ENCODE data around the gene PORCN. TPM values are rescaled to one million over a fixed set of nuclear protein-coding genes. Genes with fewer than 3 reads are reported as not detected.
A peak's percentile ranks its signal among the peaks of the same experiment; 100 is the strongest.
"Not testable (repeated sequence)": the region's sequence is repeated elsewhere in the genome, so short reads cannot be mapped to it uniquely, and the experiment has no call there.

The PORCN gene
- total RNA-seq, 1 donor from 2014 or later = 9.4 TPM

DNA sequence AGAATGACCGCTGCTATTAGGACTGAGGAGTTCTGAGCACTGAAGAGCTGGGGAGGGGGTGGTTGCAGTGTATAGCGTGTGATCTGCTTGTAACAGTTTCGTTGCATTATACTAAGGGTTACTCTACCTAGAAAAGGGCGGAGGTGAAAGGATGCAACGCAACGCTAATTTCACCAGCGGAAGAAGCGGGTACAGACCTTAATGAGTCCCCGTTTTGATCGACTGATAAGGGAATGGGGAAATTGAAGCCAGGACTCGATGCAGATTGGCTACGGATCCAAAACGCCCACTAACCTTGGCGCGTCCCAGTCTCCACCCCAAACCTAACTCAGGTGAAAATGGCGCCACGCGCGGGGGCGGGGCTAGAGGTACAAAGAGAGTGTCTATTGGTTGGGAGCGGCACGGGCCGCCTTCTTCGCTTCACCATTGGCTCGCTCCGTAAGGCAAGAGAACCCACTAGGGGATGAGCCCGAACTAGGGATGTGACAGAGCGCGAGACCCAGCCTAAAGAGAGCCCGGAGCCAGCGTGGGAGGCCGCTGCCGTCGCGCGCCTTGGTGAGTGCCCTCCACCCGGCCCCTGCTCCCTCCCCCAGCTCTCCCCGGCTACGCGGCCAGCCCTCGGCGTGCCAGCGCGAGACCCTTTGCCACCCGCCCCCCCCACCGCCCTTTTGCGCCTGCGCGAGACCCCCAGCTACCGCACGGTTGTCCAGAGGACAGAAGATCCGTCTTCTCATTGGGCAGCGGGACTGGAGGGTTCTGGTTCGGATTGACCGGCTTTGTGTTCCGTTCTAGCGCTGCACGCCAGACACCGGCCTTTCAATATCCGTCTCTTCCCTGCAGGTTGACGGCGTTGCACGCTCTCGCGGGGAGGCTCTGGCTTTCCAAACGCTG is 12.8 kb downstream of the PORCN start, which contains the start of gene EBP:
Gene EBP (plus strand): TSS at position 456 of the 891 bp plus-strand sequence. CDS start 1,964 bp downstream, outside the sequence.
- TF ChIP-seq, protein P1, sequence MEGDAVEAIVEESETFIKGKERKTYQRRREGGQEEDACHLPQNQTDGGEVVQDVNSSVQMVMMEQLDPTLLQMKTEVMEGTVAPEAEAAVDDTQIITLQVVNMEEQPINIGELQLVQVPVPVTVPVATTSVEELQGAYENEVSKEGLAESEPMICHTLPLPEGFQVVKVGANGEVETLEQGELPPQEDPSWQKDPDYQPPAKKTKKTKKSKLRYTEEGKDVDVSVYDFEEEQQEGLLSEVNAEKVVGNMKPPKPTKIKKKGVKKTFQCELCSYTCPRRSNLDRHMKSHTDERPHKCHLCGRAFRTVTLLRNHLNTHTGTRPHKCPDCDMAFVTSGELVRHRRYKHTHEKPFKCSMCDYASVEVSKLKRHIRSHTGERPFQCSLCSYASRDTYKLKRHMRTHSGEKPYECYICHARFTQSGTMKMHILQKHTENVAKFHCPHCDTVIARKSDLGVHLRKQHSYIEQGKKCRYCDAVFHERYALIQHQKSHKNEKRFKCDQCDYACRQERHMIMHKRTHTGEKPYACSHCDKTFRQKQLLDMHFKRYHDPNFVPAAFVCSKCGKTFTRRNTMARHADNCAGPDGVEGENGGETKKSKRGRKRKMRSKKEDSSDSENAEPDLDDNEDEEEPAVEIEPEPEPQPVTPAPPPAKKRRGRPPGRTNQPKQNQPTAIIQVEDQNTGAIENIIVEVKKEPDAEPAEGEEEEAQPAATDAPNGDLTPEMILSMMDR (IDR thresholded peaks at IDR 0.05; ENCODE audit: unreplicated experiment) = no peak

DNA sequence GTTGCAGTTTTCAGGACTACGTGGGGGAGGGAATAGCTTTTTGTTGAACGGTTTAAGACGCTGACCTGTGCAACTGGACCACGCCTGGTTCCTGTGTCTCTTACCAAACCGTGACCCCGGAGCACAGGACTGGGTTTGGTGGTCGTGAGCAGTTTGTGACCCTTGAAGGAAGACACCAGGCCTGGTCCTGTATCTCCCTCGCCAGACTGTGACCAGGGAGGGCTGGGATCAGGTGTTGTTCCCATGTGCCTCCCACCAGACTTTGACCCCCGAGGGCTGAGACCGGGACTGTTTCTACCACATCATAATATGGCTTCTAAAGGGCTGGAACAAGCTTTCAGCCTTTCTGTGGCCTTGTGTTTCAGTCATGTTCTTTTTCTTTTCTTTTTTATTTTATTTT is 13.5 kb downstream of the PORCN start:
- peaks cover 3% of the 10 kb centered on the region for H3K4me1 Mint-ChIP-seq (ENCODE audit: unreplicated experiment)
- DNase-seq (ENCODE audit: low spot score) = no peak
- no peaks in the 10 kb centered on the region for H3K9me3 Mint-ChIP-seq (ENCODE audit: unreplicated experiment)
- peaks cover 4% of the 10 kb centered on the region for H3K36me3 Mint-ChIP-seq (ENCODE audit: low read depth, unreplicated experiment)
- H3K4me3 Mint-ChIP-seq (ENCODE audit: unreplicated experiment) = peak overlapping the region; percentile 94
- H3K27me3 Mint-ChIP-seq (ENCODE audit: unreplicated experiment) = no peaks in the 10 kb centered on the region
- TF ChIP-seq, protein P1 (IDR thresholded peaks at IDR 0.05; ENCODE audit: unreplicated experiment) = no peak
- peak overlapping the region; percentile 30 for H3K27ac Mint-ChIP-seq (ENCODE audit: unreplicated experiment)

More for the DNA sequence above, 12.8 kb downstream of the PORCN start, which contains the start of gene EBP:
- Mint-ChIP-seq H3K9me3 (ENCODE audit: unreplicated experiment) (no peaks in the 10 kb centered on the region), H3K27me3 (ENCODE audit: unreplicated experiment) (peaks cover under 1% of the 10 kb centered on the region), H3K4me1 (ENCODE audit: unreplicated experiment) (peaks cover 3% of the 10 kb centered on the region), H3K4me3 (ENCODE audit: unreplicated experiment) (peak within 1 kb of the TSS; percentile 94), H3K36me3 (ENCODE audit: low read depth, unreplicated experiment) (peaks cover 2% of the 10 kb centered on the region), H3K27ac (ENCODE audit: unreplicated experiment) (peak within 1 kb of the TSS; percentile 36)
- peak; percentile 77 for DNase-seq (ENCODE audit: low spot score)

DNA sequence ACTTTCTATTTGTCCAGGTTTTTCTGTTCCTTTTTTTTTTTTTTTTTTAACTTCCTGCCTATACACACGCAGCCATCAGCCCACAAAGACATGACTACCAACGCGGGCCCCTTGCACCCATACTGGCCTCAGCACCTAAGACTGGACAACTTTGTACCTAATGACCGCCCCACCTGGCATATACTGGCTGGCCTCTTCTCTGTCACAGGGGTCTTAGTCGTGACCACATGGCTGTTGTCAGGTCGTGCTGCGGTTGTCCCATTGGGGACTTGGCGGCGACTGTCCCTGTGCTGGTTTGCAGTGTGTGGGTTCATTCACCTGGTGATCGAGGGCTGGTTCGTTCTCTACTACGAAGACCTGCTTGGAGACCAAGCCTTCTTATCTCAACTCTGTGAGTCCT is 14.9 kb downstream of the PORCN start:
- peak overlapping the region; percentile 62 for H3K4me3 Mint-ChIP-seq (ENCODE audit: unreplicated experiment)
- H3K4me1 Mint-ChIP-seq (ENCODE audit: unreplicated experiment) = peaks cover 3% of the 10 kb centered on the region
- no peaks in the 10 kb centered on the region for H3K9me3 Mint-ChIP-seq (ENCODE audit: unreplicated experiment)
- no peak overlapping the region for H3K27ac Mint-ChIP-seq (ENCODE audit: unreplicated experiment)
- no peaks in the 10 kb centered on the region for H3K27me3 Mint-ChIP-seq (ENCODE audit: unreplicated experiment)
- no peak for DNase-seq (ENCODE audit: low spot score)
- TF ChIP-seq, protein P1 (IDR thresholded peaks at IDR 0.05; ENCODE audit: unreplicated experiment) = no peak
- peaks cover 12% of the 10 kb centered on the region for H3K36me3 Mint-ChIP-seq (ENCODE audit: low read depth, unreplicated experiment)

DNA sequence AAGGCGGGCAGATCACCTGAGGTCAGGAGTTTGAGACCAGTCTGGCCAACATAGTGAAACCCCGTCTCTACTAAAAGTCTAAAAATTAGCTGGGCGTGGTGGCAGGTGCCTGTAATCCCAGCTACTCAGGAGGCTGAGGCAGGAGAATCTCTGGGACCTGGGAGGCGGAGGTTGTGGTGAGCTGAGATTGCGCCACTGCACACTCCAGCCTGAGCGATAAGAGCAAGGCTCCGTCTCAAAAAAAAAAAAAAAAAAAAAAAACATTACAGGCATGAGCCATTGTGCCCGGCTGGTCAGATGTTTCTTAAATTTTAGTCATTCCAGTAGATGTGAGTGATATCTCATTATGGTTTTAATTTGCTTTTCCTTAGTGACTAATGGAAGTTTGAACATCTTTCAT is 17.1 kb downstream of the PORCN start:
- H3K27me3 Mint-ChIP-seq (ENCODE audit: unreplicated experiment); H3K9me3 Mint-ChIP-seq (ENCODE audit: unreplicated experiment); H3K27ac Mint-ChIP-seq (ENCODE audit: unreplicated experiment); H3K4me1 Mint-ChIP-seq (ENCODE audit: unreplicated experiment); H3K4me3 Mint-ChIP-seq (ENCODE audit: unreplicated experiment); DNase-seq (ENCODE audit: low spot score): not testable (repeated sequence)
- H3K36me3 Mint-ChIP-seq (ENCODE audit: low read depth, unreplicated experiment) = peaks cover 14% of the 10 kb centered on the region

DNA sequence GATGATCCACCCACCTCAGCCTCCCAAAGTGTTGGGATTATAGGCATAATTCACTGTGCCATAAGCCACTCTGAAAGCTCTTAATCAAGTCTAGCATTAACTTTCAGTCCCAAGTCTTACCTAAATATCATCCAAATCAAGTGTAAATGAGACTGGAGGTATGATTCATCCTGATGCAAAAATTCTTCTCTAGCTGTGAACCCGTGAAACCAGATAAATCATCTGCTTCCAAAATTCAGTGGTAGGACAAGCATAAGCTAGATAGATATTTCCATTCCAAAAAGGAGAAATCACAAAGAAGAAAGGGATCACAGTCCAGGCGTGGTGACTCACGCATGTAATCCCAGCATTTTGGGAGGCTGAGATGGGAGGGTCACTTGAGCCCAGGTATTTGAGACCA is 21.9 kb downstream of the PORCN start:
- H3K4me3 Mint-ChIP-seq (ENCODE audit: unreplicated experiment) = no peak overlapping the region
- DNase-seq (ENCODE audit: low spot score) = no peak
- H3K4me1 Mint-ChIP-seq (ENCODE audit: unreplicated experiment) = no peaks in the 10 kb centered on the region
- H3K27ac Mint-ChIP-seq (ENCODE audit: unreplicated experiment) = no peak overlapping the region
- no peaks in the 10 kb centered on the region for H3K9me3 Mint-ChIP-seq (ENCODE audit: unreplicated experiment)
- TF ChIP-seq, protein P1 (IDR thresholded peaks at IDR 0.05; ENCODE audit: unreplicated experiment) = no peak
- no peaks in the 10 kb centered on the region for H3K27me3 Mint-ChIP-seq (ENCODE audit: unreplicated experiment)
- peaks cover 21% of the 10 kb centered on the region for H3K36me3 Mint-ChIP-seq (ENCODE audit: low read depth, unreplicated experiment)
